Lower lobe of right lung (tissue), 2 donors: ENCODE measurements around the gene IL21. TPM values are rescaled to one million over a fixed set of nuclear protein-coding genes. Genes with fewer than 3 reads are reported as not detected.

Source experiments
- ATAC-seq, 2 donors: fragments of 200-7000 bp; cut with Tn5 transposase; one replicate each; pipeline ENCODE4 v1.9.1; 2020 to 2022; ENCODE audit warnings: mild to moderate bottlenecking in 2 of 2, moderate library complexity in 2 of 2
- DNase-seq: peaks from one replicate; pipeline ENCODE4 v3.0.0-alpha.2; 2020
- H3K27ac ChIP-seq: fragments of 200-600 bp; one replicate; pipeline ENCODE4 v1.8.0; 2022
- H3K27me3 ChIP-seq: fragments of 200-600 bp; one replicate; pipeline ENCODE4 v1.8.0; 2022; ENCODE audit warnings: low read depth
- H3K36me3 ChIP-seq: fragments of 200-600 bp; one replicate; pipeline ENCODE4 v1.8.0; 2022; ENCODE audit warnings: mild to moderate bottlenecking
- H3K4me1 ChIP-seq: fragments of 200-600 bp; one replicate; pipeline ENCODE4 v1.8.0; 2022
- H3K4me3 ChIP-seq: fragments of 200-600 bp; one replicate; pipeline ENCODE4 v1.8.0; 2022; ENCODE audit warnings: mild to moderate bottlenecking
- H3K9me3 ChIP-seq: fragments of 200-600 bp; one replicate; pipeline ENCODE4 v1.8.0; 2022
- intact Hi-C: fragments of 100-400 bp; cut with DNase I; formaldehyde crosslinking; loops from one replicate; pipeline ENCODE4 v1.11.0; 2022
- total RNA-seq: library from RNA; stranded (reverse); fragmentation: NEBNext Ultra II Directional; extraction: Animal tissue kit (Norgen Biotek cat#: 25700); gene quantifications from one replicate; pipeline ENCODE4 v1.2.1, GENCODE V29; 2021
- TF ChIP-seq, protein P1 (sequence below): fragments of 200-600 bp; IDR thresholded peaks from one replicate; pipeline ENCODE4 v1.8.0; 2022; ENCODE audit warnings: antibody characterized with exemption, mild to moderate bottlenecking
- donor health status: DM: no; HTN: yes; CAD: no; lungs with severe emphysema.

IL21 gene
- total RNA-seq, 1 donor from 2014 or later, result not detected

DNA sequence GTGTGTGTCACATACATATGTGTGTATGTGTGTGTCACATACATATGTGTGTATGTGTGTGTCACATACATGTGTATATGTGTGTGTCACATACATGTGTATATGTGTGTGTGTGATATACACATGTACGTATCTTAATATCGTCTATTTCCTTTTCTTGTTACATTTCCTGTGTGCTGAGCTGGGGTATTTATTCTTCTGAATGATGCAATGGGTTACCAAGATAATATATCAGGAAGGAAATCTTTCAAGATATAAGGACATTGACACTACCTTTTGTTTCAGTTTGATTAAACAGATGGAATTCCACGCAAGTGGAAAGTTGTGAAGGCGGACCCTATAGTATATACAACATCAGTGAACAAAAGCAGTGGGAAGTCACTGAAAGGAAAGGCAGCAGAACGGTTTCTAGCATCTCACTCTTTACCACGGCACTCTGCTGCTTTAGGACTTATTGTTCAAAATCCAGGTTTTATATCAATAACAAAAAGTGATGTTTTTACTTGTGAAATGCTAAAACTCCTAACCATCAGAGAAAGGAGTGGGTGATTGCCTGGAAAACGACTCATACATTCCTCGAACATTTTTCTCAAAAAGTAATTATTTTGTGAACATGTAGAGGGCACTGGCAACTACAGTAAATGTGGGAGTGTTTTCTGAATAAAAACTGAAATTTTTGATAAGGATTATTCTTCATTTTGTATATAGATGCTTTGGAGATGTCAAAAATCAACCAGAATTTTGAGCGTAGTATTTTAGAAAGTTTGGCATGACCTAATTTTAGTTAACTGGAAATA lies 43.1 kb upstream of the IL21 start:
- TF ChIP-seq, protein P1, sequence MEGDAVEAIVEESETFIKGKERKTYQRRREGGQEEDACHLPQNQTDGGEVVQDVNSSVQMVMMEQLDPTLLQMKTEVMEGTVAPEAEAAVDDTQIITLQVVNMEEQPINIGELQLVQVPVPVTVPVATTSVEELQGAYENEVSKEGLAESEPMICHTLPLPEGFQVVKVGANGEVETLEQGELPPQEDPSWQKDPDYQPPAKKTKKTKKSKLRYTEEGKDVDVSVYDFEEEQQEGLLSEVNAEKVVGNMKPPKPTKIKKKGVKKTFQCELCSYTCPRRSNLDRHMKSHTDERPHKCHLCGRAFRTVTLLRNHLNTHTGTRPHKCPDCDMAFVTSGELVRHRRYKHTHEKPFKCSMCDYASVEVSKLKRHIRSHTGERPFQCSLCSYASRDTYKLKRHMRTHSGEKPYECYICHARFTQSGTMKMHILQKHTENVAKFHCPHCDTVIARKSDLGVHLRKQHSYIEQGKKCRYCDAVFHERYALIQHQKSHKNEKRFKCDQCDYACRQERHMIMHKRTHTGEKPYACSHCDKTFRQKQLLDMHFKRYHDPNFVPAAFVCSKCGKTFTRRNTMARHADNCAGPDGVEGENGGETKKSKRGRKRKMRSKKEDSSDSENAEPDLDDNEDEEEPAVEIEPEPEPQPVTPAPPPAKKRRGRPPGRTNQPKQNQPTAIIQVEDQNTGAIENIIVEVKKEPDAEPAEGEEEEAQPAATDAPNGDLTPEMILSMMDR, result no peak
- intact Hi-C loops, result no loop called here

GRCh38 chr4:122663291-122663690 lies 42.4 kb upstream of the IL21 start:
- Histone ChIP-seq H3K36me3 (no peaks in the 10 kb centered on the region), H3K27me3 (no peaks in the 10 kb centered on the region)

More for the DNA sequence above, 43.1 kb upstream of the IL21 start:
- ATAC-seq (no peak), DNase-seq (no peak)
- no peaks in the 10 kb centered on the region for H3K9me3 ChIP-seq
- H3K4me1 ChIP-seq, result no peaks in the 10 kb centered on the region
- no peaks in the 10 kb centered on the region for H3K27me3 ChIP-seq
- H3K36me3 ChIP-seq, result no peaks in the 10 kb centered on the region
- no peak overlapping the region for H3K27ac ChIP-seq
- H3K4me3 ChIP-seq, result no peak overlapping the region

GRCh38 chr4:122662701-122663100 lies 41.8 kb upstream of the IL21 start:
- Histone ChIP-seq H3K4me1 (no peaks in the 10 kb centered on the region), H3K4me3 (no peak overlapping the region), H3K27me3 (no peaks in the 10 kb centered on the region), H3K27ac (no peak overlapping the region), H3K9me3 (no peaks in the 10 kb centered on the region), H3K36me3 (no peaks in the 10 kb centered on the region)
- TF ChIP-seq, protein P1, result no peak
- intact Hi-C loops, result no loop called here
- ATAC-seq, result no peak
- DNase-seq, result no peak

More at GRCh38 chr4:122663291-122663690, 42.4 kb upstream of the IL21 start:
- Histone ChIP-seq H3K9me3 (no peaks in the 10 kb centered on the region), H3K4me1 (no peaks in the 10 kb centered on the region), H3K27ac (no peak overlapping the region), H3K4me3 (no peak overlapping the region)
- TF ChIP-seq, protein P1, result no peak
- no peak for ATAC-seq
- no peak for DNase-seq
- intact Hi-C loops, result no loop called here

DNA sequence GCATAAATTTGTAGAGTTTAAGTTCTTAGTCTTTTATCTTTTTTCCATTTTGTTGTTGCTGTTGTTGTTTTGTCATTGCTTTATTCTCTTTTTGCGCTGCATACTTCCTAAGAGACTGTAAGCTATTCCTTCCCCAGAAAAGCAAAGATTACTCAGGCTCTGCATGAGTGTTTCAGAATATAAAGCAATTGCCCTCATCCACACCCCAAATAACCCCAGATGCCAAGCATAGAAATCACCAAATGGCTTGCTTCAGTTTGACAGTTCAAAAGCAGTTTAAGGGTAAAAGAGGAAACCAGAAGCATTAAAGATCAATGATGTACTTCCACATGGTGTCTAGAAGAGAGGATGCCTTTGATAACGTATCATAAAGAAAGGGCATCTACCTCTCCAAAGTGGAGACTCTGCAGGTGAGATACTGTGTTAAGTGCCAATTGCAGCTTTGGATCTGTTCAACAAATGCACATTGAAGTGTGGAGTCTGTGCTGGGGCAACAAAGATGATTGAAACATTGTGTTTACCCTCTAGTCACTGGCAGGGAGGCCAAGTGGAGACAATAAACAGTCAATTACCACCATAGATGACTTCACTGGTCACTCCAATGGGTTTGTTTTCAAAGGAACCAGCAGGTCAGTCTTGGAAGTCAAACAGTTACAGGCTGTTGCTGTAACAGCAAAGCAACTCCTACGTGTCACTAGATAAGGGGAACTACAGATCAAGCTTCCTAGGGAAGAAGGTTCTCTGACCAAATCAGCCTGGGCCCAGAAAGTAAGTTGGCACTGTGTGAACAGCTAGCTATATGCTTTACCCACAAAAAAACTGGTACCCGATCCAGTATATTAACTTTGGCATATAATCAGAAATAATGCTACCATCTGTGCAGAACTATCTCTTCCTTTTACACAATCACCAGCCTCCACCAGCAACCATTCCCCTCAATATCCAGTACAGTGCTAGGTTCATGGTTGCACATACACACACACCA lies 40.6 kb upstream of the IL21 start:
- H3K27me3 ChIP-seq, result no peaks in the 10 kb centered on the region
- H3K36me3 ChIP-seq, result no peaks in the 10 kb centered on the region
- H3K9me3 ChIP-seq, result no peaks in the 10 kb centered on the region
- no peak overlapping the region for H3K4me3 ChIP-seq
- ATAC-seq (no peak), DNase-seq (no peak)
- TF ChIP-seq, protein P1, result no peak
- intact Hi-C loops, result no loop called here
- no peak overlapping the region for H3K27ac ChIP-seq
- no peaks in the 10 kb centered on the region for H3K4me1 ChIP-seq

- Histone ChIP-seq H3K27me3 (no peaks in the 10 kb centered on the region), H3K36me3 (no peaks in the 10 kb centered on the region), H3K9me3 (no peaks in the 10 kb centered on the region), H3K27ac (no peak overlapping the region), H3K4me1 (no peaks in the 10 kb centered on the region), H3K4me3 (no peak overlapping the region)
- no peak for DNase-seq
- intact Hi-C loops, result no loop called here
- TF ChIP-seq, protein P1, result no peak
- no peak for ATAC-seq
Measured at GRCh38 chr4:122658818-122659295, 38.0 kb upstream of the IL21 start.
